NCI-H1092 treated with DMSO at 0.1 percent for 48 hours (cell line): ENCODE results near the gene ARHGAP45.
A peak's percentile ranks its signal among the peaks of the same experiment; 100 is the strongest.

Experiments used
- DNase-seq: peaks from one replicate; lab custom pipeline; 2025; lab: John Stamatoyannopoulos, UW

The ARHGAP45 gene

DNA sequence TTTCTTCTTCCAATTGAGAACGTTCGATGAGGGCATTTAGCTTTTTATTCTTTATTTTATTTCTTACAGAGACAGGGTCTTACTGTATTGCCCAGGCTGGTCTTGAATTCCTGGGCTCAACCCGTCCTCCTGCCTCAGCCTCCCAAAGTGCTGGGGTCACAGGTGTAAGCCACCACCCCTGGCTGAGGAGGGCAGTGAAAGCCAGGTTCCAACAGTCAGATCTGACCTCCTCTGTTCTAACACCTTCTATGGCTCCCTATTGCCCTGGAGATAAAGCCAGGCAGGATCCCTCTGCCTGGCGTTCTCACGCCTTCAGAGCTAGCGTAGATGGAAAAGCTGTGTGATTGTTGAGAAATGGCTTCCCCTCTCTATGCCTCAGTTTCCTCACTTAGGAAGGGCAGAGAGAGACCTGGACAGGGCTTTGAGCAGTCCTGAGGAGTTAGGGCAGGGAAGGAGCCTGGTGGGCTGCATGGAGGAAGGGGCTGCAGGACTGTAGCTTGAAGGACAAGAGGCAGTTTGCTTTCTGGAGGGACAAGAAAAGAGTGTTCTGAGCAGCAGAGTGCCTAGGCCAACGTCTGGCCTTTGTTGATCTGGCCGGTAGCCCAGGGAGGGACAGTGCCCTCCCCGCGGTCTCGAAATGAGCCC lies 5.5 kb downstream of the ARHGAP45 start:
- no peak for DNase-seq

DNA sequence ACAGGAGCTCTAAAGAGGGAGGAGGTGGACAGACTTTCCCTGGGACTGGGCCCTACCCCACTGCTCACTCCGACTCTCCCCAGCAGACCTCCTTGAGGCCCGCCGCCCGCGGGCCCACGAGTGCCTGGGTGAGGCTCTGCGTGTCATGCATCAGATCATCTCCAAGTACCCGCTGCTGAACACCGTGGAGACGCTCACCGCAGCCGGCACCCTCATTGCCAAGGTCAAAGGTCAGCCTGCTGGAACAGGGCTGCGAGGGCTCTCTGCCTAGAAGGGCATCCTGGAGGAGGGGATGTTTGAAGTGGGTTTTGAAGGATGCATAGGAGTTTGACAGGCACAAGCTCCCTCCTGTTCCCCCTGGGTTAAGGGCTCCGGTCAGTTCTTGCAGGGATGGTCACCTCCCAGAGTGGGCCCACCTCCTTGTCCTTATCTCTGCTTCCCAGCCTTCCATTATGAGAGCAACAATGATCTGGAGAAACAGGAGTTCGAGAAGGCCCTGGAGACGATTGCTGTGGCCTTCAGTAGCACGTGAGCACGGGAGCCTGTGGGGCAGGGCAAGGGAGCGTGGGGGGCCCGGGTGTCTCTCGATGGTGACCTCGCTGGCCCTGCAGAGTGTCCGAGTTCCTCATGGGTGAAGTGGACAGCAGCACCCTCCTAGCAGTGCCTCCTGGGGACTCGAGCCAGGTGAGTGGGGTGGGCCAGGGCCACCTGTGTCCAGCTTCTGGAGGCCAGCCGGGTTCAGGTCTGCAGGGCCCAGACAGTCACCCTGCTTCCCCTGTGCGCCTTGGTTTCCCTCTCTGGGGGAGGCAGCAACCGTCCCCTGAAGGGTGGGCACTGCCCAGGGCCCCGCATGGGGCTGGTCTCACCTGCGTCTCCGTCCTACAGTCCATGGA lies 6.3 kb downstream of the ARHGAP45 start:
- no peak for DNase-seq

DNA sequence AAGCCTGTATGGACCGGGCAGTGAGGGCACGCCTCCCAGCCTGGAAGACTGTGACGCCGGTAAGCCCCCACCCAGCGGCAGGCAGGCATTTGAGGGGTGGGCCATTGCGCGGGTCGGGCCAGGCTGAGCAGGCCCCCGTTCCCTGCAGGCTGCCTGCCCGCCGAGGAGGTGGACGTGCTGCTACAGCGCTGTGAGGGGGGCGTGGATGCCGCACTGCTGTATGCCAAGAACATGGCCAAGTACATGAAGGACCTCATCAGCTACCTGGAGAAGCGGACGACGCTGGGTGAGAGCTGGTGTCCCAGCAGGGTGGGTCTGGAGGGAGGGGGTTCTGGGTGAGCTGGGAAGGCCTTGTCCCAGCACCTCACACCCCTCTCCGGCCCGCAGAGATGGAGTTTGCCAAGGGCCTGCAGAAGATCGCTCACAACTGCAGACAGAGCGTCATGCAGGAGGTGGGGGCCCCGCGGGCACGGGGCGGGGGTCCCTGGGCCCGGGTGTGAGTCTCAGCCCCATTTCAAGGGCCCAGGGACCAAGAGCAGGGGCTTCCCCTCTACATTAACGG lies 7.1 kb downstream of the ARHGAP45 start:
- DNase-seq: no peak

DNA sequence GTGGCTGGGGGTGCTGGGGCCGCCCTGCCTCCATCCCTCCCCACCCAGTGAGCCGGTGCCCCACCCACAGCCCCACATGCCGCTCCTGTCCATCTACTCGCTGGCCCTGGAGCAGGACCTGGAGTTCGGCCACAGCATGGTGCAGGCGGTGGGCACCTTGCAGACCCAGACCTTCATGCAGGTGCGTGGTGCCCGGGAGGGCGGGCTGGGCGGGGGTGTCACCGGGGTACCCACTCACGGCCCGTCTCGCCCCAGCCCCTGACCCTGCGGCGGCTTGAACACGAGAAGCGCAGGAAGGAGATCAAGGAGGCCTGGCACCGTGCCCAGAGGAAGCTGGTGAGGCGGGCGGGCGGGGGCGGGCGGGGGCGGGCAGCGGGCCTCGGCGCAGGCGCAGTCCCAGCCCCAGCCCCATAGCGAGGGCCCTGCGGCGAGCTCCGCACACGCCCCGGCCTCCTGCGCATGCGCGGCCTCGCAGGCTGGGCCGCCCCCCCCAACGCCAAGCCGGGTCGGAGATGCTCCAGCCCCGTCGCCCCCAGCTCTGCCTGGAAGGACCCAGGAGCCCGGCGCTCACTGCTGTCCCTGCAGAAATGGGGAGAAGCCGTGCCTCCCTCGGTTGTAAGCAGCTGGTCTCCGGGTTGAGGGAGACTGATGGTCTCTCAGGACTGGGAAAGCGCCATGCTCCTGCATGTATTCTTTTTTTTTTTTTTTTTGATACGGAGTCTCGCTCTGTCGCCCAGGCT lies 7.7 kb downstream of the ARHGAP45 start:
- DNase-seq: peak; percentile 84

- DNase-seq: no peak
Observed at GRCh38 chr19:1076046-1076386, 9.0 kb downstream of the ARHGAP45 start.

- DNase-seq: no peak
Observed at GRCh38 chr19:1076951-1077350, 10.0 kb downstream of the ARHGAP45 start.

GRCh38 chr19:1079566-1080111 lies 12.7 kb downstream of the ARHGAP45 start:
- no peak for DNase-seq

DNA sequence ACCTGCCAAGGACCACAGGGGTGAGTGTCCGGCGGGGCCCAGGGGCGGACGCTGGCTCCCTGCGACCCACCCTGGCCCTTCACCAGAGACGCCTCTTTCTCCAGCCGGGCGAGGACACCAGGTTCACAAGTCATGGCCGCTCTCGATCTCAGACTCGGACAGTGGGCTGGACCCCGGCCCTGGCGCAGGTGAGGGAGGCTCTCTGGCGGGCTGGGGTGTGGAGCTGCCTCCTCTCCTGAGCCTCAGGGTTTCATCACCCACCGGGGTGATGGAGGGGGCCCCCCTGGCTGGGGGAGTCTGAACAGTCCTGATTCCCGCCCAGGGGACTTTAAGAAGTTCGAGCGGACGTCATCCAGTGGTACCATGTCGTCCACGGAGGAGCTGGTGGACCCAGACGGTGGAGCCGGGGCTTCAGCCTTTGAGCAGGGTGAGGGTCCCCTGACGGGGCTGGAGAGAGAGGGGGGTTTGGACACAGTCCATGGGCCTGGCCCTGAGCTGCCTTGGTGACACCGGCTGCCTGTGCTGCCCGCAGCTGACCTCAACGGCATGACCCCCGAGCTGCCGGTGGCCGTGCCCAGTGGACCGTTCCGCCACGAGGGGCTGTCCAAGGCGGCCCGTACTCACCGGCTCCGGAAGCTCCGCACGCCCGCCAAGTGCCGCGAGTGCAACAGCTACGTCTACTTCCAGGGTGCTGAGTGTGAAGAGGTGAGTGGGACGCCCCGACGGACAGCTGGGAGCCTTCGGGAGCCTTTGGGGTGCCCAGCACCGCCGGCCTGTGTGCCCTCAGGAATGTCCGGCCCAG lies 13.6 kb downstream of the ARHGAP45 start:
- DNase-seq: no peak

GRCh38 chr19:1081301-1082164 lies 14.6 kb downstream of the ARHGAP45 start:
- DNase-seq: peak; percentile 18

- peak; percentile 54 for DNase-seq
Observed at GRCh38 chr19:1082165-1082927, 15.4 kb downstream of the ARHGAP45 start.

DNA sequence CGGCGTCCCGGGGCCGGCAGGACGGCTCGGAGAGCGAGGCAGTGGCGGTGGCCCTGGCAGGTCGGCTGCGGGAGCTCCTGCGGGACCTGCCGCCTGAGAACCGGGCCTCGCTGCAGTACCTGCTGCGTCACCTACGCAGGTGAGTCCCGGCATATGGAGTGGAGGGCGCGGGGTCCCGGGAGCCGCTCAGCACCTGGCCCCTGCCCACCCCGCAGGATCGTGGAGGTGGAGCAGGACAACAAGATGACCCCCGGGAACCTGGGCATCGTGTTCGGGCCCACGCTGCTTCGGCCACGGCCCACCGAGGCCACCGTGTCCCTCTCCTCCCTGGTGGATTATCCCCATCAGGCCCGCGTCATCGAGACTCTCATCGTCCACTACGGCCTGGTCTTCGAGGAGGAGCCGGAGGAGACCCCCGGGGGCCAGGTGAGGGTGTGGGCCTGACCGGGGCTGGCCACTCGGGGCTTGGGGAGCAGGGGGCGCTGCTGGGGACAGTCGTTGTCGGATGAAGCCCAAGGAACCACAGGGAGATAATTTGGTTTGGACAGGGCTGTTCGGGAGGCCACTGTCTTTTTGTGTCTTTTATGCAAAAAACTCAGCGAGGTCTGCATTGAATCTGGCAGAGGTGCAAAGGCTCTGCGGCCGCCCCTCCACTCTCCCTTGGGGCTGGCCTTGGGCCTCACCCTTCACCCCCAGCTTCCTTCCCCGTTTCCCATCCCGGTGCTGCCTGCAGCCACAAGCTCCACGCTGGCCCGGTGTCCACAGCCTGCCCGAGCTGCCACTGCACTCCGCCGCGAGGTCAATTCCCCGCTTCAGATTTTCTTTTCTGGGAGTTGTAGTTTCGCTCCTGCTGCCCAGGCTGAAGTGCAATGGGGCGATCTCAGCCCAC lies 16.2 kb downstream of the ARHGAP45 start:
- no peak for DNase-seq

GRCh38 chr19:1084024-1084868 lies 17.3 kb downstream of the ARHGAP45 start:
- no peak for DNase-seq

GRCh38 chr19:1085053-1085658 lies 18.2 kb downstream of the ARHGAP45 start:
- no peak for DNase-seq

DNA sequence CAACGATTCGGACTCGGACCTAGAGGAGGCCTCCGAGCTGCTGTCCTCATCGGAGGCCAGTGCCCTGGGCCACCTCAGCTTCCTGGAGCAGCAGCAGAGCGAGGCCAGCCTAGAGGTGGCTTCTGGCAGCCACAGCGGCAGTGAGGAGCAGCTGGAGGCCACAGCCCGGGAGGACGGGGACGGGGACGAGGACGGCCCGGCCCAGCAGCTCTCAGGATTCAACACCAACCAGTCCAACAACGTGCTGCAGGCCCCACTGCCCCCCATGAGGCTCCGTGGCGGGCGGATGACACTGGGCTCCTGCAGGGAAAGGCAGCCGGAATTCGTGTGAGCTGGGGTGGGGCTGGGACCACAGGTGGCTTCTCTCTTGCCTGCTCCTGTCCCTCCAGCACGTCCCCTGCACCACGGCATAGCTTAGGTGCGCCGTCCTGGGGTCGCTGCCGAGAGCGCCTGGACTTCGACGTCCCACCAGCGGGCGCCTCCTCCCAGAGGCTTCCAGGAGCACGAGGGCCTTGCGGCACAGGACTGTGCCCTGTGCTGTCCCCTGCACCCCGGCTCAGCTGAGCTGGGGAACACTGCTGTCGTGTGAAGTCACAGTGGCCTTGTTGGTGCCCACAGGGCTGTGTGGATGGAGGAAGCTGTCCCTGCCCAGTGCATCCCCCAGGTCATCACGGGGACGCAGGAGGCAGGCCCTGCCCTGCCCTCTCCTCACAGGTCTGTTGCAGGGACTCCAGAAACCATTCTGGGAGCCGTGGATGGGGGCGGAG lies 18.9 kb downstream of the ARHGAP45 start:
- DNase-seq: no peak

GRCh38 chr19:1086613-1087012 lies 19.6 kb downstream of the ARHGAP45 start:
- DNase-seq: no peak

GRCh38 chr19:1087813-1088415 lies 20.9 kb downstream of the ARHGAP45 start:
- DNase-seq: no peak
